HFFc6 (cell line): ENCODE measurements around the gene CCT6B. TPM values are rescaled to one million over a fixed set of nuclear protein-coding genes. Genes with fewer than 3 reads are reported as not detected.

Experiments
- DNase-seq: peaks from one replicate; pipeline ENCODE4 v3.0.0-alpha.2; 2018
- H3K27ac Mint-ChIP-seq: 2 replicates; pipeline ENCODE4 v1.8.0; 2020; ENCODE audit warnings: mild to moderate bottlenecking, mixed read lengths
- H3K27me3 Mint-ChIP-seq: 2 replicates; pipeline ENCODE4 v1.8.0; 2021; ENCODE audit warnings: mild to moderate bottlenecking, moderate library complexity, mixed read lengths; ENCODE audit not compliant: insufficient read depth
- H3K36me3 Mint-ChIP-seq: 2 replicates; pipeline ENCODE4 v1.8.0; 2021; ENCODE audit warnings: low read depth, mixed read lengths
- H3K4me1 Mint-ChIP-seq: 2 replicates; pipeline ENCODE4 v1.8.0; 2020; ENCODE audit warnings: low read depth, mixed read lengths
- H3K4me3 Mint-ChIP-seq: 2 replicates; pipeline ENCODE4 v1.8.0; 2020; ENCODE audit warnings: mild to moderate bottlenecking, moderate library complexity, mixed read lengths
- H3K9me3 Mint-ChIP-seq: 2 replicates; pipeline ENCODE4 v1.8.0; 2020; ENCODE audit warnings: mild to moderate bottlenecking, mixed read lengths
- long read RNA-seq: library from polyadenylated mRNA; unstranded; transcript quantifications from one replicate; pipeline ENCODE4 v2.0.0, GENCODE V29; 2019
- total RNA-seq, 6 experiments: library from RNA; stranded (reverse); fragmentation: NEBNext Ultra II Directional; extraction: Animal tissue kit (Norgen Biotek cat#: 25700); gene quantifications; 2 replicates in 1 of 6; 3 replicates in 5 of 6; pipeline ENCODE4 v1.2.3, GENCODE V29; 2021
- TF ChIP-seq, protein P1 (sequence below): fragments of 200-600 bp; sonication (generic); IDR thresholded peaks from 2 replicates; pipeline ENCODE4 v1.5.0; 2021; ENCODE audit warnings: antibody characterized with exemption, mild to moderate bottlenecking

The CCT6B gene, protein sequence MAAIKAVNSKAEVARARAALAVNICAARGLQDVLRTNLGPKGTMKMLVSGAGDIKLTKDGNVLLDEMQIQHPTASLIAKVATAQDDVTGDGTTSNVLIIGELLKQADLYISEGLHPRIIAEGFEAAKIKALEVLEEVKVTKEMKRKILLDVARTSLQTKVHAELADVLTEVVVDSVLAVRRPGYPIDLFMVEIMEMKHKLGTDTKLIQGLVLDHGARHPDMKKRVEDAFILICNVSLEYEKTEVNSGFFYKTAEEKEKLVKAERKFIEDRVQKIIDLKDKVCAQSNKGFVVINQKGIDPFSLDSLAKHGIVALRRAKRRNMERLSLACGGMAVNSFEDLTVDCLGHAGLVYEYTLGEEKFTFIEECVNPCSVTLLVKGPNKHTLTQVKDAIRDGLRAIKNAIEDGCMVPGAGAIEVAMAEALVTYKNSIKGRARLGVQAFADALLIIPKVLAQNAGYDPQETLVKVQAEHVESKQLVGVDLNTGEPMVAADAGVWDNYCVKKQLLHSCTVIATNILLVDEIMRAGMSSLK
- 1 to 10 TPM; 1.1 to 2.1 (median 1.4) TPM for total RNA-seq
- long read RNA-seq, partial matches to known transcripts, result 1 of 3 reads
- long read RNA-seq, other reads (novel, unspliced or antisense), result 2 of 3 reads

DNA sequence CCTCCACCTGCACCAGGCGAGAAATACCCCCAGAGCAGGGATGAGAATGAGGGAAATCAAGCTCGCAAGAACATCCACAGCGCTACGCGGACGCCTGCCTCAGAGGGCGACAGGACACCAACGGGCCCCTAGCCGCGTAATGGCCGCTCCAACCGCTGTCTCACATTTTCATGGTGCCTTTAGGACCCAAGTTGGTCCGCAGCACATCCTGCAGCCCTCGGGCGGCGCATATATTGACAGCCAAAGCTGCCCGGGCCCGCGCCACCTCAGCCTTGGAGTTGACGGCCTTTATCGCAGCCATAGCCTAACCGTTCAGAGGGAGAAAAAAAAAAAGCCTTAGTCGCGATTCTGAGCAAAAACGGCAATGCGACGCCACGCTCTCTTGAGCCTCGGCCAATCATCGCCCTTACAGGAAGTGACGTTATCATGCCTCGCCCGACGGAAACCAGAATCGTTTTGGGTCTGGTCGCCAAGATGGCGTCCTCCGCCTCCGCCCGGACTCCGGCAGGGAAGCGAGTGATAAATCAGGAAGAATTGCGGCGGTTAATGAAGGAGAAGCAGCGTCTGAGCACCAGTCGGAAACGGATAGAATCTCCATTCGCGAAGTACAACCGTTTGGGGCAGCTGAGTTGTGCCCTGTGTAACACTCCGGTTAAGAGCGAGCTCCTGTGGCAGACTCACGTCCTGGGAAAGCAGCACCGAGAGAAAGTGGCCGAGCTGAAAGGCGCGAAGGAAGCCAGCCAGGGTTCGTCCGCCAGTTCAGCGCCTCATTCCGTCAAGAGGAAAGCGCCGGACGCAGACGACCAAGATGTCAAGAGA, at the start of gene CCT6B, which contains the start of gene ZNF830:
CCT6B (minus strand) TSS at position 368 of the 819 bp plus-strand sequence; CDS start at position 301, 67 bp downstream.
ZNF830 (plus strand) TSS at position 448 of the 819 bp plus-strand sequence; CDS start at position 475, 27 bp downstream.
- TF ChIP-seq, protein P1, sequence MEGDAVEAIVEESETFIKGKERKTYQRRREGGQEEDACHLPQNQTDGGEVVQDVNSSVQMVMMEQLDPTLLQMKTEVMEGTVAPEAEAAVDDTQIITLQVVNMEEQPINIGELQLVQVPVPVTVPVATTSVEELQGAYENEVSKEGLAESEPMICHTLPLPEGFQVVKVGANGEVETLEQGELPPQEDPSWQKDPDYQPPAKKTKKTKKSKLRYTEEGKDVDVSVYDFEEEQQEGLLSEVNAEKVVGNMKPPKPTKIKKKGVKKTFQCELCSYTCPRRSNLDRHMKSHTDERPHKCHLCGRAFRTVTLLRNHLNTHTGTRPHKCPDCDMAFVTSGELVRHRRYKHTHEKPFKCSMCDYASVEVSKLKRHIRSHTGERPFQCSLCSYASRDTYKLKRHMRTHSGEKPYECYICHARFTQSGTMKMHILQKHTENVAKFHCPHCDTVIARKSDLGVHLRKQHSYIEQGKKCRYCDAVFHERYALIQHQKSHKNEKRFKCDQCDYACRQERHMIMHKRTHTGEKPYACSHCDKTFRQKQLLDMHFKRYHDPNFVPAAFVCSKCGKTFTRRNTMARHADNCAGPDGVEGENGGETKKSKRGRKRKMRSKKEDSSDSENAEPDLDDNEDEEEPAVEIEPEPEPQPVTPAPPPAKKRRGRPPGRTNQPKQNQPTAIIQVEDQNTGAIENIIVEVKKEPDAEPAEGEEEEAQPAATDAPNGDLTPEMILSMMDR, result no peak
- no peaks in the 10 kb centered on the region for H3K9me3 Mint-ChIP-seq
- peaks cover 26% of the 10 kb centered on the region for H3K4me1 Mint-ChIP-seq
- DNase-seq, result peak; percentile 89
- H3K27ac Mint-ChIP-seq, result peak within 1 kb of the TSS; percentile 99
- peak within 1 kb of the TSS; percentile 100 for H3K4me3 Mint-ChIP-seq
- peaks cover 28% of the 10 kb centered on the region for H3K36me3 Mint-ChIP-seq
- peaks cover 2% of the 10 kb centered on the region for H3K27me3 Mint-ChIP-seq

DNA sequence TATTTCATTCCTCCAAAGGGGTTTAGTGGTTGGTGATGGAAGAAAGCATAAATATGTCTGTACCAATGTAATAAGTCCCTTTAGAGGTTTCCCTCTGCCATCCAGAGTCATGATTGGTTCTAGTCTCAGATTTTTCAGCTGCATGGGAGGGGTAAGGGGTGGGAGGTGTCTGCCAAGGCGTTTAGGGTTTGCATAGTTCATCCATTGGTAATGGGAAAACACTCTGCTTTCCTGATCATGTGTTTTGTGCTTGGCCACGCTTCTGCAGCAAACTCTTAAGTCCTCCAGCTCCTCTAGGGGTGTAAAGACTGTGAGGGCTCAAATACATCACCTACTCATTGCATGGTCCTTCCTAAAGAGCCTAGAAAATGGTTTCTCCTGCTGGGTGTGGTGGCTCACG, 48.8 kb upstream of the CCT6B start:
- H3K9me3 Mint-ChIP-seq, result no peaks in the 10 kb centered on the region
- H3K4me1 Mint-ChIP-seq, result no peaks in the 10 kb centered on the region
- peaks cover 19% of the 10 kb centered on the region for H3K36me3 Mint-ChIP-seq
- TF ChIP-seq, protein P1, result no peak
- DNase-seq, result no peak
- no peak overlapping the region for H3K4me3 Mint-ChIP-seq
- no peaks in the 10 kb centered on the region for H3K27me3 Mint-ChIP-seq
- no peak overlapping the region for H3K27ac Mint-ChIP-seq

DNA sequence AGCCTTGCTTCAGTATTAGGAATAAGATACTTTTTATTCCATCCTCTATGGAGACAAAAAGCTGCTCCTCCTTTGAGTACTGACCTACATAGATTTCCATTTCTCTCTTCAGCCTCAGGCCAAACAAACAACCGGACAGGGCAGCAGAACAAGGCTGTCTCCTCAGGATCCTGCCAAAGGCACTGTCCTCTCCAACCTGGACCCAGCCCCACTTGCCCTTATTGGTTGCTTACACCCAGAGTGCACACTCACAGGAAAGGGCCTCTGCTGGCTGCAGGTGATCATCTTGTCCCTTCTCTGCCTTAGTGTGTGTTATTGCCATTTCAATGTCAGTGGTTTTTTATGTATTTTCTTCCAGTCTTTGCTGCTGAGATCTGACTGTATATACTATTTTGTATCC, 45.7 kb upstream of the CCT6B start:
- H3K4me3 Mint-ChIP-seq, result no peak overlapping the region

DNA sequence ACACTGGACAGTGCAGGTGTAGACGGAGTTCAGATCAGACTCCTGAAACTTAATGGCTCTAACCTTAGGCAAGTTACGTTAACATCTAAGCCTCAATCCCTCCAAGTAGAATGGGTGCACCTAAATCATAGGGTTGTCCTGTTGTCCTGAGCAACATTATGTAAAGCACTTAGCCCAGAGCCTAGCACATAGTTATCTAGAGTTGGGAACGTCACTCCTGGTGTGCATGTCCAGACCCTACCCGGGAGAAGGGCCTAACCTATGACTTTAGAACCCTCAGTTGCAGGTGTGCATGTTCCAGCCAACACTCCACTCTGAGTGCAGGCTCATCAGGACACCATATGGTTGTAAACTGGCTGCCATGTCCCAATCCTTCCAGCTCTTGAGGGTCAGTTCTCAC, 45.1 kb upstream of the CCT6B start:
- Mint-ChIP-seq H3K27me3 (no peaks in the 10 kb centered on the region), H3K27ac (no peak overlapping the region), H3K4me3 (no peak overlapping the region), H3K4me1 (peaks cover 6% of the 10 kb centered on the region), H3K36me3 (peaks cover 15% of the 10 kb centered on the region), H3K9me3 (no peaks in the 10 kb centered on the region)
- DNase-seq, result no peak
- TF ChIP-seq, protein P1, result no peak

More for the DNA sequence above, 45.7 kb upstream of the CCT6B start:
- Mint-ChIP-seq H3K4me1 (no peaks in the 10 kb centered on the region), H3K27me3 (no peaks in the 10 kb centered on the region), H3K36me3 (peaks cover 19% of the 10 kb centered on the region), H3K27ac (no peak overlapping the region), H3K9me3 (no peaks in the 10 kb centered on the region)
- DNase-seq, result no peak
- TF ChIP-seq, protein P1, result no peak

DNA sequence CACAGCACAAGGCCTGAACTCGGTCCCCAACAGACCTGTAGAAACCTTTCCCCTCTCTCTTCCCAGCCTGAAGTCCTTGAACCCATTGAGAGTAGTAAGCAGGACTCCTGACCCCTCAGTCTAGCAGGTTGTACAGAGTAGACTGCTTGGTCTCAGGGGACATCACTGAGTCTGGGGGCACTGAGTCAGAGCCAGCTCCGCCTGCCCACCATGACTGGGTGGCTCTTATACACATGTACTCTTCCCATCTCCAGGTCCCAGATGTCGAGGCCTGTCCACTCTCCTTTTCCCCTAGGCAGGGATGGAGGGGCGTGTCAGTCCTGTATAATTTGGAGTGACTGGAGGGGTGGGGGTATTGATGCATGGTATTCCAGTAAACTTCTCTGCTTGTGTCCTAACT, 42.5 kb upstream of the CCT6B start:
- Mint-ChIP-seq H3K4me1 (peaks cover 6% of the 10 kb centered on the region), H3K4me3 (no peak overlapping the region), H3K27ac (no peak overlapping the region), H3K27me3 (peaks cover 1% of the 10 kb centered on the region; the same call in 1 of the 2 replicates), H3K9me3 (no peaks in the 10 kb centered on the region), H3K36me3 (peaks cover 8% of the 10 kb centered on the region)
- TF ChIP-seq, protein P1, result no peak
- no peak for DNase-seq
